ENCODE results near the gene COL9A2. TPM values are rescaled to one million over a fixed set of nuclear protein-coding genes. Genes with fewer than 3 reads are reported as not detected.

COL9A2 gene
- total RNA-seq (2022): 3.0 and 3.2 TPM in 2 replicates
- percentile 25 among the genes with signal in this experiment for Bru-seq, nascent RNA
- percentile 29 among the genes with signal in this experiment for BruChase-seq, experiment 1, labeled RNA remaining after a 6-hour chase
- percentile 23 among the genes with signal in this experiment for BruChase-seq, experiment 2, labeled RNA remaining after a 2-hour chase
- long read RNA-seq, partial matches to known transcripts: 7 of 9 reads
- long read RNA-seq, other reads (novel, unspliced or antisense): 2 of 9 reads

GRCh38 chr1:40316595-40317393 lies at the start of gene COL9A2:
COL9A2 (minus strand) TSS chr1:40317286; CDS start chr1:40317197, 89 bp downstream.
- CTCF ChIA-PET: interaction anchor here (1.0 to 1.5 kb wide), 3 partner anchors 21 to 88 kb away, joined by 3 to 5 read pairs (median 3); no protein-coding TSS in a partner anchor
- TF ChIP-seq CTCF (IDR thresholded peaks at IDR 0.05; ENCODE audit: unreplicated experiment): no peak
- peaks cover 44% of the 10 kb centered on the region for H3K27me3 Mint-ChIP-seq (ENCODE audit: unreplicated experiment)
- H3K4me1 Mint-ChIP-seq (ENCODE audit: low read depth, unreplicated experiment): peaks cover 13% of the 10 kb centered on the region
- H3K36me3 Mint-ChIP-seq (ENCODE audit: insufficient read depth, unreplicated experiment): peaks cover 26% of the 10 kb centered on the region
- intact Hi-C loops (cut with micrococcal nuclease; ENCODE audit: unreplicated experiment): no loop called here
- H3K4me3 Mint-ChIP-seq (ENCODE audit: low read depth, unreplicated experiment): peak within 1 kb of the TSS; percentile 78
- peak; percentile 67 for DNase-seq
- H3K9me3 Mint-ChIP-seq (ENCODE audit: low read depth, unreplicated experiment): no peaks in the 10 kb centered on the region
- BruUV-seq (replicated peaks): no TSS peak
- H3K27ac Mint-ChIP-seq (ENCODE audit: unreplicated experiment): no peak within 1 kb of the TSS

- DNase-seq: no peak
- no peak overlapping the region for H3K4me3 Mint-ChIP-seq (ENCODE audit: low read depth, unreplicated experiment)
- no TSS peak for BruUV-seq (replicated peaks)
- TF ChIP-seq CTCF (IDR thresholded peaks at IDR 0.05; ENCODE audit: unreplicated experiment): no peak
- no peak overlapping the region for H3K27ac Mint-ChIP-seq (ENCODE audit: unreplicated experiment)
- H3K9me3 Mint-ChIP-seq (ENCODE audit: low read depth, unreplicated experiment): peaks cover 3% of the 10 kb centered on the region
- CTCF ChIA-PET: interaction anchor here (0.7 kb wide), 1 partner anchor 41 kb away, joined by 3 read pairs; no protein-coding TSS in a partner anchor
- peaks cover 22% of the 10 kb centered on the region for H3K27me3 Mint-ChIP-seq (ENCODE audit: unreplicated experiment)
- H3K4me1 Mint-ChIP-seq (ENCODE audit: low read depth, unreplicated experiment): no peaks in the 10 kb centered on the region
- intact Hi-C loops (cut with micrococcal nuclease; ENCODE audit: unreplicated experiment): no loop called here
- no peaks in the 10 kb centered on the region for H3K36me3 Mint-ChIP-seq (ENCODE audit: insufficient read depth, unreplicated experiment)
Measured at GRCh38 chr1:40363721-40364120, 46.6 kb upstream of the COL9A2 start.

- no peak for DNase-seq
- no peak for TF ChIP-seq CTCF (IDR thresholded peaks at IDR 0.05; ENCODE audit: unreplicated experiment)
- Mint-ChIP-seq H3K4me3 (ENCODE audit: low read depth, unreplicated experiment) (no peak overlapping the region), H3K27me3 (ENCODE audit: unreplicated experiment) (peaks cover 22% of the 10 kb centered on the region), H3K9me3 (ENCODE audit: low read depth, unreplicated experiment) (peaks cover 3% of the 10 kb centered on the region), H3K4me1 (ENCODE audit: low read depth, unreplicated experiment) (no peaks in the 10 kb centered on the region), H3K36me3 (ENCODE audit: insufficient read depth, unreplicated experiment) (no peaks in the 10 kb centered on the region), H3K27ac (ENCODE audit: unreplicated experiment) (no peak overlapping the region)
- CTCF ChIA-PET: no interaction called here
- intact Hi-C loops (cut with micrococcal nuclease; ENCODE audit: unreplicated experiment): no loop called here
- no TSS peak for BruUV-seq (replicated peaks)
Measured at GRCh38 chr1:40362699-40363098, 45.6 kb upstream of the COL9A2 start.

- Mint-ChIP-seq H3K36me3 (ENCODE audit: insufficient read depth, unreplicated experiment) (no peaks in the 10 kb centered on the region), H3K4me1 (ENCODE audit: low read depth, unreplicated experiment) (no peaks in the 10 kb centered on the region), H3K27ac (ENCODE audit: unreplicated experiment) (no peak overlapping the region), H3K9me3 (ENCODE audit: low read depth, unreplicated experiment) (peaks cover 3% of the 10 kb centered on the region), H3K4me3 (ENCODE audit: low read depth, unreplicated experiment) (no peak overlapping the region), H3K27me3 (ENCODE audit: unreplicated experiment) (peaks cover 22% of the 10 kb centered on the region)
- intact Hi-C loops (cut with micrococcal nuclease; ENCODE audit: unreplicated experiment): no loop called here
- no peak for DNase-seq
- CTCF ChIA-PET: no interaction called here
- BruUV-seq (replicated peaks): no TSS peak
- TF ChIP-seq CTCF (IDR thresholded peaks at IDR 0.05; ENCODE audit: unreplicated experiment): no peak
Measured at GRCh38 chr1:40362199-40362598, 45.1 kb upstream of the COL9A2 start.
